Neural cell (in vitro differentiated cells): ENCODE measurements around the gene LRP5. TPM values are rescaled to one million over a fixed set of nuclear protein-coding genes. Genes with fewer than 3 reads are reported as not detected.

Experiments
- H2AFZ ChIP-seq: fragments of 200-600, 300-800 bp; sonication (generic), shearing (Covaris generic); 2 replicates; pipeline ENCODE4 v1.6.0; 2014; ENCODE audit warnings: low read depth, mild to moderate bottlenecking, antibody characterized with exemption, low read length, moderate library complexity
- H3F3A ChIP-seq: fragments of 200-600 bp; shearing (Covaris generic); 2 replicates; pipeline ENCODE4 v1.6.1; 2016; ENCODE audit warnings: mild to moderate bottlenecking, moderate library complexity, mixed read lengths, antibody characterized with exemption, low read length; ENCODE audit not compliant: insufficient read depth, poor library complexity, severe bottlenecking
- H3K27ac ChIP-seq: fragments of 200-600, 300-800 bp; sonication (generic), shearing (Covaris generic); 2 replicates; pipeline ENCODE4 v1.5.1; 2014; ENCODE audit warnings: mild to moderate bottlenecking, low read length, moderate library complexity
- H3K27me3 ChIP-seq: fragments of 300-800, 200-600 bp; sonication (generic), shearing (Covaris generic); 2 replicates; pipeline ENCODE4 v1.6.0; 2014; ENCODE audit warnings: mild to moderate bottlenecking, low read depth, low read length, moderate library complexity; ENCODE audit not compliant: insufficient read depth
- H3K36me3 ChIP-seq: fragments of 300-800, 200-600 bp; sonication (generic), shearing (Covaris generic); 2 replicates; pipeline ENCODE4 v1.5.1; 2014; ENCODE audit warnings: mild to moderate bottlenecking, antibody characterized with exemption, low read length, moderate library complexity; ENCODE audit not compliant: insufficient read depth
- H3K4me2 ChIP-seq: fragments of 300-800, 200-600 bp; sonication (generic), shearing (Covaris generic); 2 replicates; pipeline ENCODE4 v1.6.0; 2014; ENCODE audit warnings: mild to moderate bottlenecking, low read length
- H3K4me3 ChIP-seq: fragments of 300-800, 200-600 bp; sonication (generic), shearing (Covaris generic); 2 replicates; pipeline ENCODE4 v1.5.1; 2014; ENCODE audit warnings: mild to moderate bottlenecking, low read length, moderate library complexity
- H3K79me2 ChIP-seq: fragments of 200-600 bp; shearing (Covaris generic); replicated peaks from 2 replicates; pipeline ENCODE4 v1.6.0; 2014; ENCODE audit warnings: mild to moderate bottlenecking, low read length, moderate library complexity; ENCODE audit not compliant: insufficient read depth
- H3K9ac ChIP-seq: fragments of 300-800, 200-600 bp; sonication (generic), shearing (Covaris generic); 2 replicates; pipeline ENCODE4 v1.6.1; 2016; ENCODE audit warnings: mild to moderate bottlenecking, low read length, mixed read lengths
- H3K9me2 ChIP-seq: fragments of 200-600 bp; shearing (Covaris generic); 2 replicates; pipeline ENCODE4 v1.6.1; 2016; ENCODE audit warnings: mild to moderate bottlenecking, low read length, mixed read lengths; ENCODE audit not compliant: insufficient read depth
- H3K9me3 ChIP-seq: fragments of 200-600, 300-800 bp; sonication (generic), shearing (Covaris generic); 2 replicates; pipeline ENCODE4 v1.6.1; 2016; ENCODE audit warnings: mild to moderate bottlenecking, mixed run types, low read length, moderate library complexity, mixed read lengths
- H4K20me1 ChIP-seq: fragments of 200-600 bp; shearing (Covaris generic); 2 replicates; pipeline ENCODE4 v1.6.1; 2016; ENCODE audit warnings: mild to moderate bottlenecking, mixed run types; ENCODE audit not compliant: insufficient read depth
- EP300 ChIP-seq: fragments of 450-650 bp; conservative IDR thresholded peaks from 2 replicates; pipeline ENCODE4 v1.6.1; 2014; ENCODE audit warnings: antibody characterized with exemption, mild to moderate bottlenecking, moderate library complexity; ENCODE audit not compliant: poor library complexity, severe bottlenecking
- EZH2 ChIP-seq: fragments of 200-600, 300-800 bp; shearing (Covaris generic), sonication (generic); IDR thresholded peaks from 2 replicates; pipeline ENCODE4 v1.6.1; 2014; ENCODE audit warnings: antibody characterized with exemption, low read length, borderline replicate concordance, mild to moderate bottlenecking; ENCODE audit not compliant: insufficient read depth, poor library complexity, severe bottlenecking
- MXI1 ChIP-seq: fragments of 450-650 bp; conservative IDR thresholded peaks from 2 replicates; pipeline ENCODE4 v1.6.1; 2014; ENCODE audit warnings: antibody characterized with exemption, mild to moderate bottlenecking; ENCODE audit not compliant: poor library complexity, severe bottlenecking
- POLR2AphosphoS5 ChIP-seq: IDR thresholded peaks from 2 replicates; pipeline ENCODE4 v1.6.1; 2012
- RAD21 ChIP-seq: fragments of 450-650 bp; conservative IDR thresholded peaks from 2 replicates; pipeline ENCODE4 v1.6.1; 2014; ENCODE audit warnings: antibody characterized with exemption, mild to moderate bottlenecking, moderate library complexity
- SMC3 ChIP-seq: fragments of 450-650 bp; conservative IDR thresholded peaks from 2 replicates; pipeline ENCODE4 v1.6.1; 2014; ENCODE audit warnings: antibody characterized with exemption, mild to moderate bottlenecking, moderate library complexity; ENCODE audit not compliant: poor library complexity
- TAF1 ChIP-seq: IDR thresholded peaks from 2 replicates; pipeline ENCODE4 v1.6.1; 2012; ENCODE audit warnings: low read depth
- polyA plus RNA-seq: library from polyadenylated mRNA; depleted of rRNA; stranded (reverse); fragments of >200 nt; gene quantifications from 2 replicates; pipeline ENCODE4 v1.2.3, GENCODE V29; 2014
- TF ChIP-seq, protein P1 (sequence below): IDR thresholded peaks from 2 replicates; pipeline ENCODE4 v1.6.1; 2012; ENCODE audit warnings: borderline replicate concordance
- TF ChIP-seq, protein P2 (sequence below): fragments of 450-650 bp; IDR thresholded peaks from 2 replicates; pipeline ENCODE4 v1.5.1; 2014; ENCODE audit warnings: antibody characterized with exemption, mild to moderate bottlenecking, moderate library complexity; ENCODE audit not compliant: poor library complexity, severe bottlenecking

LRP5 gene
- polyA plus RNA-seq, 1 donor from 2014 or later = 3.0 TPM

DNA sequence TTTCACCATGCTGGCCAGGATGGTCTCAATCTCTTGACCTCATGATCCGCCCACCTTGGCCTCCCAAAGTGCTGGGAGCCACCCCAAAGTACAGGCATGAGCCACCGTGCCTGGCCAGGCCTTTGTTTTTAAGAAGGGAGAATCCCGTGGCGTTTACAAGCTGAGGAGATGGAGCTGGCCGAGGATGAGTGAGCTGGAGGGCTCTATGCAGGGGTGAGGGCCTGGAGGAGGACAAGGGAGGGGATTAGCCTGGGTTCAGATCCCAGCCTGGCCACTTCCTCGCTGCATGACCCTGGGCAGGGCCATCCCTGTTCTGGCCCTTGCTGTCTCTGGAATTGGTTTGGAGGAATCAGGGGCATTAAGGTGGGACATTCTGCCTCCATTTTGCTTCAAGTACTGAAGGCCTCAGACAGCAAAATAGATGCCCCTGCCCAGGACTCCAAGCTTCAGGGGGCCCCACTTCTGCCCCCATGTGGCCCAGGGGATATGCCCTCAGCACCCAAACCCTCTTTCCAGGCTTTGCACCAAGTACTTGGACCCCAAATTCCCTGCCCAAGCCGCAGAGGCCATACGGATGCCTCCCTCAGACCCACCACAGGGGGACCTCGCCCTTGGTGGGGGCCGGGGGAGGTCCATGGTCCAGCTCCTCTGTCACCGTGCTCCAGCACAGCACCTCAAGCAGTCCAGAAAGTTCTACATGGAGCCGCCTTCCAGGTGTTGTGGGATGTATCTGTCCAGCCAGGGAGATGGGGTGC lies 12.1 kb upstream of the LRP5 start:
- TF ChIP-seq, protein P1, sequence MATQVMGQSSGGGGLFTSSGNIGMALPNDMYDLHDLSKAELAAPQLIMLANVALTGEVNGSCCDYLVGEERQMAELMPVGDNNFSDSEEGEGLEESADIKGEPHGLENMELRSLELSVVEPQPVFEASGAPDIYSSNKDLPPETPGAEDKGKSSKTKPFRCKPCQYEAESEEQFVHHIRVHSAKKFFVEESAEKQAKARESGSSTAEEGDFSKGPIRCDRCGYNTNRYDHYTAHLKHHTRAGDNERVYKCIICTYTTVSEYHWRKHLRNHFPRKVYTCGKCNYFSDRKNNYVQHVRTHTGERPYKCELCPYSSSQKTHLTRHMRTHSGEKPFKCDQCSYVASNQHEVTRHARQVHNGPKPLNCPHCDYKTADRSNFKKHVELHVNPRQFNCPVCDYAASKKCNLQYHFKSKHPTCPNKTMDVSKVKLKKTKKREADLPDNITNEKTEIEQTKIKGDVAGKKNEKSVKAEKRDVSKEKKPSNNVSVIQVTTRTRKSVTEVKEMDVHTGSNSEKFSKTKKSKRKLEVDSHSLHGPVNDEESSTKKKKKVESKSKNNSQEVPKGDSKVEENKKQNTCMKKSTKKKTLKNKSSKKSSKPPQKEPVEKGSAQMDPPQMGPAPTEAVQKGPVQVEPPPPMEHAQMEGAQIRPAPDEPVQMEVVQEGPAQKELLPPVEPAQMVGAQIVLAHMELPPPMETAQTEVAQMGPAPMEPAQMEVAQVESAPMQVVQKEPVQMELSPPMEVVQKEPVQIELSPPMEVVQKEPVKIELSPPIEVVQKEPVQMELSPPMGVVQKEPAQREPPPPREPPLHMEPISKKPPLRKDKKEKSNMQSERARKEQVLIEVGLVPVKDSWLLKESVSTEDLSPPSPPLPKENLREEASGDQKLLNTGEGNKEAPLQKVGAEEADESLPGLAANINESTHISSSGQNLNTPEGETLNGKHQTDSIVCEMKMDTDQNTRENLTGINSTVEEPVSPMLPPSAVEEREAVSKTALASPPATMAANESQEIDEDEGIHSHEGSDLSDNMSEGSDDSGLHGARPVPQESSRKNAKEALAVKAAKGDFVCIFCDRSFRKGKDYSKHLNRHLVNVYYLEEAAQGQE = no peak
- TF ChIP-seq POLR2AphosphoS5 (no peak), MXI1 (no peak), SMC3 (no peak), RAD21 (no peak), TAF1 (no peak), EZH2 (no peak), EP300 (no peak)
- TF ChIP-seq, protein P2, sequence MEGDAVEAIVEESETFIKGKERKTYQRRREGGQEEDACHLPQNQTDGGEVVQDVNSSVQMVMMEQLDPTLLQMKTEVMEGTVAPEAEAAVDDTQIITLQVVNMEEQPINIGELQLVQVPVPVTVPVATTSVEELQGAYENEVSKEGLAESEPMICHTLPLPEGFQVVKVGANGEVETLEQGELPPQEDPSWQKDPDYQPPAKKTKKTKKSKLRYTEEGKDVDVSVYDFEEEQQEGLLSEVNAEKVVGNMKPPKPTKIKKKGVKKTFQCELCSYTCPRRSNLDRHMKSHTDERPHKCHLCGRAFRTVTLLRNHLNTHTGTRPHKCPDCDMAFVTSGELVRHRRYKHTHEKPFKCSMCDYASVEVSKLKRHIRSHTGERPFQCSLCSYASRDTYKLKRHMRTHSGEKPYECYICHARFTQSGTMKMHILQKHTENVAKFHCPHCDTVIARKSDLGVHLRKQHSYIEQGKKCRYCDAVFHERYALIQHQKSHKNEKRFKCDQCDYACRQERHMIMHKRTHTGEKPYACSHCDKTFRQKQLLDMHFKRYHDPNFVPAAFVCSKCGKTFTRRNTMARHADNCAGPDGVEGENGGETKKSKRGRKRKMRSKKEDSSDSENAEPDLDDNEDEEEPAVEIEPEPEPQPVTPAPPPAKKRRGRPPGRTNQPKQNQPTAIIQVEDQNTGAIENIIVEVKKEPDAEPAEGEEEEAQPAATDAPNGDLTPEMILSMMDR = no peak
- Histone ChIP-seq H3K79me2 (no peaks in the 10 kb centered on the region), H3K9ac (no peak overlapping the region), H4K20me1 (no peaks in the 10 kb centered on the region), H3K27ac (no peak overlapping the region), H3K9me2 (no peaks in the 10 kb centered on the region), H2AFZ (no peak overlapping the region), H3K9me3 (peaks cover 3% of the 10 kb centered on the region), H3K36me3 (no peaks in the 10 kb centered on the region), H3F3A (no peaks in the 10 kb centered on the region), H3K4me3 (no peak overlapping the region), H3K4me2 (no peak overlapping the region), H3K27me3 (no peaks in the 10 kb centered on the region)

DNA sequence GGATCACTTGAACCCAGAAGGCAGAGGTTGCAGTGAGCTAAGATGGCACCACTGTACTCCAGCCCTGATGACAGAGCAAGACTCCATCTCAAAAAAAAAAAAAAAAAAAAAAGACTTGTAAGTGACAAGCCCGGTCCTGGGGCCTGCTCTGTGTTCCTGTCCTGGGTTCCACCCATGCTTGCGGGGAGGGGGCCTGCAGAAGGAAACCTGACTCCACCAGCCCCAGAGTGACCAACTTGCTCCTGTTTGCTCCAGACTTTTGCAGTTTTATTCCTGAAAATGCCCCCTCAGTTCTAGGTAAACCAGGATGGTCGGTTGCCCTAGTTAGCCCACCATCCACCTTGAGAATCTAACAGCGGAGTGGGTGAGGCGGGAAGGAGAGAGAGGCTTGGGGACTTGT lies 10.1 kb upstream of the LRP5 start:
- no peaks in the 10 kb centered on the region for H4K20me1 ChIP-seq
- no peak overlapping the region for H3K27ac ChIP-seq
- no peak for TF ChIP-seq MXI1
- TF ChIP-seq RAD21 = no peak
- no peak for TF ChIP-seq POLR2AphosphoS5
- TF ChIP-seq, protein P1 = no peak
- no peak for TF ChIP-seq EP300
- no peak for TF ChIP-seq SMC3
- no peak for TF ChIP-seq TAF1
- TF ChIP-seq, protein P2 = no peak
- TF ChIP-seq EZH2 = no peak
- H3K36me3 ChIP-seq = no peaks in the 10 kb centered on the region
- H3K9me2 ChIP-seq = no peaks in the 10 kb centered on the region
- peaks cover 3% of the 10 kb centered on the region for H3K9me3 ChIP-seq
- H3K4me2 ChIP-seq = no peak overlapping the region
- H3K27me3 ChIP-seq = no peaks in the 10 kb centered on the region
- no peak overlapping the region for H3K9ac ChIP-seq
- no peak overlapping the region for H3K4me3 ChIP-seq
- no peak overlapping the region for H2AFZ ChIP-seq
- no peaks in the 10 kb centered on the region for H3K79me2 ChIP-seq
- no peaks in the 10 kb centered on the region for H3F3A ChIP-seq
